Type B pancreatic cell (in vitro differentiated cells): Measurements from ENCODE around the gene SULT1E1. TPM values are rescaled to one million over a fixed set of nuclear protein-coding genes. Genes with fewer than 3 reads are reported as not detected.

ENCODE experiments used
- DNase-seq: peaks from one replicate; pipeline ENCODE4 v3.0.0; 2021; ENCODE audit warnings: mixed read lengths; ENCODE audit not compliant: unreplicated experiment; ENCODE audit errors: extremely low spot score
- H3K27ac Mint-ChIP-seq: 2 replicates; pipeline ENCODE4 v1.8.0; 2021; ENCODE audit warnings: mild to moderate bottlenecking, mixed read lengths
- H3K27me3 Mint-ChIP-seq: 2 replicates; pipeline ENCODE4 v1.8.0; 2021; ENCODE audit warnings: mixed read lengths
- H3K36me3 Mint-ChIP-seq: 2 replicates; pipeline ENCODE4 v1.8.0; 2021; ENCODE audit warnings: mixed read lengths
- H3K4me1 Mint-ChIP-seq: one replicate; pipeline ENCODE4 v1.8.0; 2021; ENCODE audit warnings: mixed read lengths; ENCODE audit not compliant: unreplicated experiment
- H3K4me3 Mint-ChIP-seq: 2 replicates; pipeline ENCODE4 v1.8.0; 2021; ENCODE audit warnings: mild to moderate bottlenecking, mixed read lengths
- H3K9me3 Mint-ChIP-seq: 2 replicates; pipeline ENCODE4 v1.8.0; 2021; ENCODE audit warnings: mixed read lengths
- CTCF ChIP-seq: fragments of 200-600 bp; sonication (generic); conservative IDR thresholded peaks from 2 replicates; pipeline ENCODE4 v1.5.0; 2021; ENCODE audit warnings: antibody characterized with exemption, mild to moderate bottlenecking
- long read RNA-seq: library from polyadenylated mRNA; unstranded; transcript quantifications from one replicate; pipeline ENCODE4 v2.0.0, GENCODE V29; 2020
- total RNA-seq: library from RNA; stranded (reverse); gene quantifications from 2 replicates; pipeline ENCODE4 v1.2.1, GENCODE V29; 2021; ENCODE audit warnings: low replicate concordance

SULT1E1 gene
- 64.9 and 80.7 TPM in 2 replicates for total RNA-seq
- long read RNA-seq, transcript SULT1E1-201 (8 exons, 1,780 nt): major isoform, 426 of 486 reads
- long read RNA-seq, partial matches to known transcripts: 7 of 486 reads
- long read RNA-seq, other reads (novel, unspliced or antisense): 53 of 486 reads

- Mint-ChIP-seq H3K4me1 (no peaks in the 10 kb centered on the region), H3K27me3 (no peaks in the 10 kb centered on the region), H3K27ac (no peak within 1 kb of the TSS), H3K36me3 (peaks cover 5% of the 10 kb centered on the region), H3K9me3 (no peaks in the 10 kb centered on the region), H3K4me3 (no peak within 1 kb of the TSS)
- DNase-seq: no peak
- no peak for TF ChIP-seq CTCF
These were observed at the start of gene SULT1E1 for GRCh38 chr4:69860052-69860451. Gene SULT1E1 (minus strand): TSS chr4:69860145. CDS start chr4:69857644, 2,501 bp downstream.

- DNase-seq: no peak
- Mint-ChIP-seq H3K27me3 (no peaks in the 10 kb centered on the region), H3K4me3 (no peak overlapping the region), H3K36me3 (no peaks in the 10 kb centered on the region), H3K27ac (no peak overlapping the region), H3K9me3 (peaks cover 3% of the 10 kb centered on the region), H3K4me1 (no peaks in the 10 kb centered on the region)
- TF ChIP-seq CTCF: no peak
These were observed 49.2 kb upstream of the SULT1E1 start for GRCh38 chr4:69909195-69909594.

- peaks cover 8% of the 10 kb centered on the region for H3K9me3 Mint-ChIP-seq
These were observed 47.2 kb upstream of the SULT1E1 start for GRCh38 chr4:69907151-69907550.

GRCh38 chr4:69896530-69897116, 36.7 kb upstream of the SULT1E1 start:
- Mint-ChIP-seq H3K27ac (no peak overlapping the region), H3K9me3 (no peaks in the 10 kb centered on the region), H3K4me1 (no peaks in the 10 kb centered on the region), H3K4me3 (no peak overlapping the region), H3K27me3 (no peaks in the 10 kb centered on the region), H3K36me3 (no peaks in the 10 kb centered on the region)
- no peak for DNase-seq
- peak; percentile 75 for TF ChIP-seq CTCF

More at GRCh38 chr4:69907151-69907550, 47.2 kb upstream of the SULT1E1 start:
- no peaks in the 10 kb centered on the region for H3K27me3 Mint-ChIP-seq
- H3K27ac Mint-ChIP-seq: no peak overlapping the region
- H3K4me3 Mint-ChIP-seq: no peak overlapping the region
- H3K4me1 Mint-ChIP-seq: no peaks in the 10 kb centered on the region
- no peak for DNase-seq
- peaks cover 3% of the 10 kb centered on the region for H3K36me3 Mint-ChIP-seq
- no peak for TF ChIP-seq CTCF

GRCh38 chr4:69894721-69895120, 34.8 kb upstream of the SULT1E1 start:
- Mint-ChIP-seq H3K4me1 (no peaks in the 10 kb centered on the region), H3K4me3 (no peak overlapping the region), H3K36me3 (no peaks in the 10 kb centered on the region), H3K27ac (no peak overlapping the region), H3K27me3 (no peaks in the 10 kb centered on the region), H3K9me3 (no peaks in the 10 kb centered on the region)
- TF ChIP-seq CTCF: no peak
- no peak for DNase-seq
